PC-3 (cell line): ENCODE data around the gene YIF1B.

Source experiments
- CTCF ChIP-seq: fragments of 300-600 bp; sonication (generic); conservative IDR thresholded peaks from 2 replicates; pipeline ENCODE4 v1.5.1; 2017; ENCODE audit warnings: antibody characterized with exemption, low read depth, mild to moderate bottlenecking, low read length
- EZH2 ChIP-seq: fragments of 300-600 bp; sonication (generic); IDR thresholded peaks from one replicate; pipeline ENCODE4 v1.6.1; 2017; ENCODE audit warnings: antibody characterized with exemption, mild to moderate bottlenecking, low read length; ENCODE audit not compliant: unreplicated experiment

- TF ChIP-seq CTCF (no peak), EZH2 (no peak)
Observed at GRCh38 chr19:38290631-38291147, 25.1 kb downstream of the YIF1B start.
